Esophagus (tissue), 2 donors: ENCODE measurements around the gene MOB4. TPM values are rescaled to one million over a fixed set of nuclear protein-coding genes. Genes with fewer than 3 reads are reported as not detected.

Experiments used
- H3K27ac ChIP-seq, 2 donors: one replicate each; pipeline ENCODE4 v1.5.1; 2013; ENCODE audit warnings: low read depth in 2 of 2, mild to moderate bottlenecking in 2 of 2, inconsistent platforms in 1 of 2, low read length in 1 of 2, moderate library complexity in 1 of 2
- H3K27me3 ChIP-seq, 2 donors: one replicate each; pipeline ENCODE4 v1.6.1; 2013; ENCODE audit warnings: low read length in 2 of 2, control low read depth in 1 of 2, mild to moderate bottlenecking in 1 of 2; ENCODE audit not compliant: insufficient read depth in 2 of 2, control insufficient read depth in 1 of 2
- H3K36me3 ChIP-seq, 2 donors: one replicate each; pipeline ENCODE4 v1.6.1; 2013; ENCODE audit warnings: low read length in 1 of 2; ENCODE audit not compliant: control insufficient read depth in 2 of 2, insufficient read depth in 2 of 2
- H3K4me1 ChIP-seq, 2 donors: one replicate each; pipeline ENCODE4 v1.6.1; 2013; ENCODE audit warnings: low read length in 1 of 2; ENCODE audit not compliant: control insufficient read depth in 2 of 2, insufficient read depth in 2 of 2
- H3K4me3 ChIP-seq, 2 donors: one replicate each; pipeline ENCODE4 v1.5.1; 2013; ENCODE audit warnings: low read length in 2 of 2, mild to moderate bottlenecking in 2 of 2, low read depth in 1 of 2, moderate library complexity in 1 of 2
- H3K9me3 ChIP-seq, 2 donors: one replicate each; pipeline ENCODE4 v1.6.1; 2013; ENCODE audit warnings: mild to moderate bottlenecking in 2 of 2, low read depth in 1 of 2, low read length in 1 of 2, moderate library complexity in 1 of 2; ENCODE audit not compliant: control insufficient read depth in 2 of 2, insufficient read depth in 1 of 2
- WGBS, 2 donors: extraction: QIAGEN DNeasy Blood & Tissue Kit; methylation state at CpG; one replicate each; pipeline ENCODE4 v1.1.7; 2013; 5-methylcytosine and 5-hydroxymethylcytosine counted together
- polyA plus RNA-seq, 2 donors: library from polyadenylated mRNA; stranded (reverse); fragments of 200-250 nt; gene quantifications; one replicate each; pipeline ENCODE4 v1.2.3, GENCODE V29; 2013
- donor health status: healthy with polysubstance abuse.
- donor health status: Bipolar disorder and iron deficiency.

MOB4 gene
- polyA plus RNA-seq, 2 donors = 26.4 to 33.2 TPM

GRCh38 chr2:197506658-197507057 is 9.2 kb upstream of the MOB4 start:
- Histone ChIP-seq H3K4me3 (no peak overlapping the region), H3K27me3 (no peaks in the 10 kb centered on the region), H3K36me3 (peaks cover 4 to 6% of the 10 kb centered on the region in 2 donors), H3K9me3 (no peaks in the 10 kb centered on the region), H3K4me1 (no peaks in the 10 kb centered on the region), H3K27ac (no peak overlapping the region)
- WGBS, 2 donors = 90 to 95% methylated on average over 5 of the region's 5 CpGs

GRCh38 chr2:197513915-197514314 is 2.0 kb upstream of the MOB4 start:
- no peaks in the 10 kb centered on the region for H3K27me3 ChIP-seq
- 94 to 96% methylated on average over 5 of the region's 5 CpGs for WGBS, 2 donors
- H3K27ac ChIP-seq = no peak overlapping the region
- H3K9me3 ChIP-seq = no peaks in the 10 kb centered on the region
- no peaks in the 10 kb centered on the region for H3K36me3 ChIP-seq
- H3K4me1 ChIP-seq = no peaks in the 10 kb centered on the region
- no peak overlapping the region for H3K4me3 ChIP-seq

- Histone ChIP-seq H3K4me1 (no peaks in the 10 kb centered on the region), H3K4me3 (peak overlapping the region in 1 of 2 donors; percentile 100), H3K27me3 (no peaks in the 10 kb centered on the region), H3K36me3 (no peaks in the 10 kb centered on the region), H3K9me3 (no peaks in the 10 kb centered on the region), H3K27ac (peak overlapping the region in 1 of 2 donors; percentile 97)
- 64 to 68% methylated on average over 3 of the region's 3 CpGs for WGBS, 2 donors
These were observed 1.1 kb upstream of the MOB4 start for GRCh38 chr2:197514754-197515153.

- no peaks in the 10 kb centered on the region for H3K27me3 ChIP-seq
- H3K4me3 ChIP-seq = peak overlapping the region; percentile 96 to 100
- H3K27ac ChIP-seq = peak overlapping the region; percentile 94 to 97
- no peaks in the 10 kb centered on the region for H3K9me3 ChIP-seq
- H3K36me3 ChIP-seq = no peaks in the 10 kb centered on the region
- H3K4me1 ChIP-seq = no peaks in the 10 kb centered on the region
- 0% methylated on average over 16 of the region's 16 CpGs for WGBS, 2 donors
These were observed 539 bp upstream of the MOB4 start for GRCh38 chr2:197515315-197515738.

- 0% methylated on average over 16 to 17 of the region's 17 CpGs for WGBS, 2 donors
- peak overlapping the region; percentile 94 to 97 for H3K27ac ChIP-seq
These were observed 511 bp downstream of the MOB4 start for GRCh38 chr2:197516393-197516761.

GRCh38 chr2:197517150-197517549 is 1.3 kb downstream of the MOB4 start:
- WGBS, 2 donors = 19 to 33% methylated on average over 2 of the region's 2 CpGs
- Histone ChIP-seq H3K27ac (no peak overlapping the region), H3K27me3 (no peaks in the 10 kb centered on the region), H3K9me3 (no peaks in the 10 kb centered on the region), H3K4me1 (no peaks in the 10 kb centered on the region), H3K36me3 (no peaks in the 10 kb centered on the region), H3K4me3 (peak overlapping the region in 1 of 2 donors; percentile 100)

More at GRCh38 chr2:197516393-197516761, 511 bp downstream of the MOB4 start:
- no peaks in the 10 kb centered on the region for H3K9me3 ChIP-seq
- H3K27me3 ChIP-seq = no peaks in the 10 kb centered on the region
- no peaks in the 10 kb centered on the region for H3K36me3 ChIP-seq
- peak overlapping the region; percentile 96 to 100 for H3K4me3 ChIP-seq
- H3K4me1 ChIP-seq = no peaks in the 10 kb centered on the region

GRCh38 chr2:197538412-197538811 is 22.5 kb downstream of the MOB4 start:
- H3K9me3 ChIP-seq = no peaks in the 10 kb centered on the region
- no peak overlapping the region for H3K27ac ChIP-seq
- 45 to 47% methylated on average over 2 of the region's 2 CpGs for WGBS, 2 donors
- H3K27me3 ChIP-seq = no peaks in the 10 kb centered on the region
- H3K4me1 ChIP-seq = no peaks in the 10 kb centered on the region
- peaks cover 0 to 2% of the 10 kb centered on the region in 2 donors for H3K36me3 ChIP-seq
- no peak overlapping the region for H3K4me3 ChIP-seq

GRCh38 chr2:197539734-197540133 is 23.9 kb downstream of the MOB4 start:
- H3K9me3 ChIP-seq = no peaks in the 10 kb centered on the region
- H3K27ac ChIP-seq = no peak overlapping the region
- H3K4me1 ChIP-seq = no peaks in the 10 kb centered on the region
- WGBS, 2 donors = 63 to 72% methylated on average over 1 of the region's 1 CpG
- no peaks in the 10 kb centered on the region for H3K27me3 ChIP-seq
- H3K4me3 ChIP-seq = no peak overlapping the region
- H3K36me3 ChIP-seq = peaks cover 0 to 2% of the 10 kb centered on the region in 2 donors

GRCh38 chr2:197543206-197543605 is 27.3 kb downstream of the MOB4 start:
- Histone ChIP-seq H3K4me1 (no peaks in the 10 kb centered on the region), H3K27me3 (no peaks in the 10 kb centered on the region), H3K9me3 (no peaks in the 10 kb centered on the region), H3K4me3 (no peak overlapping the region), H3K27ac (no peak overlapping the region), H3K36me3 (peaks cover 0 to 2% of the 10 kb centered on the region in 2 donors)
- 92 to 97% methylated on average over 3 of the region's 3 CpGs for WGBS, 2 donors

- Histone ChIP-seq H3K4me3 (no peak overlapping the region), H3K36me3 (peaks cover 0 to 6% of the 10 kb centered on the region in 2 donors), H3K4me1 (no peaks in the 10 kb centered on the region), H3K27me3 (no peaks in the 10 kb centered on the region), H3K9me3 (no peaks in the 10 kb centered on the region), H3K27ac (no peak overlapping the region)
- WGBS, 2 donors = 86 to 88% methylated on average over 5 of the region's 5 CpGs
These were observed 31.5 kb downstream of the MOB4 start for GRCh38 chr2:197547163-197547900.
